ENCODE measurements around the gene HSPH1.

HSPH1 gene

DNA sequence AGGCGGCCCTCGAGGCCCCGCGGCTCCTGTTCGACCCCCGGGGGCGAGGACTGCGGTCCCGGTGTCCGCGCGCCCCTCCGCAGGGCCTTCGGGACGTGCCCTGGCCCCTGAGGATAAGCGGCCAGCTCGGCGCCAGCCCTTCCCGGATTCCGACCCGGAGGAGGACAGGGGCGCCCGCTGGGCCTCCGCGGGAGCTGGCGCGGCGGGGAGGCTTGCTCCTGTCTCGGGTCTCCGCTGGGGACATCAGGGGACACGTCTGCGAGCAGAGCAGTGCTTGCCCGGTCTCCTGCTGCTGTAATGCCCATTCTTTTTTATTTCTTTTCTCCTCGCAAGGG is 38.9 kb upstream of the HSPH1 start:
- H3K27me3 ChIP-seq = peaks cover 0 to 16% (median 10%) of the 10 kb centered on the region in 11 experiments; a peak in 14 of 22 replicates
- no peaks in the 10 kb centered on the region for H3K9me3 ChIP-seq (replicated peaks in 1 of 11)
- peaks cover 13 to 43% (median 17%) of the 10 kb centered on the region in 10 experiments for H3K4me1 ChIP-seq
- no peaks in the 10 kb centered on the region; a peak in 2 of 22 replicates for H4K20me1 ChIP-seq
- no peaks in the 10 kb centered on the region for H3K36me3 ChIP-seq
- H3K4me2 ChIP-seq = peak overlapping the region; percentile 72 to 95 (median 89)
- H3K27ac ChIP-seq = peak overlapping the region; percentile 87 to 95 (median 90)
- no peak for TF ChIP-seq Cebpa-rat (IDR thresholded peaks at IDR 0.05)
- H3K4me3 ChIP-seq = peak overlapping the region; percentile 76 to 90 (median 82)
- peak overlapping the region; percentile 88 to 95 (median 91) for H3K9ac ChIP-seq

DNA sequence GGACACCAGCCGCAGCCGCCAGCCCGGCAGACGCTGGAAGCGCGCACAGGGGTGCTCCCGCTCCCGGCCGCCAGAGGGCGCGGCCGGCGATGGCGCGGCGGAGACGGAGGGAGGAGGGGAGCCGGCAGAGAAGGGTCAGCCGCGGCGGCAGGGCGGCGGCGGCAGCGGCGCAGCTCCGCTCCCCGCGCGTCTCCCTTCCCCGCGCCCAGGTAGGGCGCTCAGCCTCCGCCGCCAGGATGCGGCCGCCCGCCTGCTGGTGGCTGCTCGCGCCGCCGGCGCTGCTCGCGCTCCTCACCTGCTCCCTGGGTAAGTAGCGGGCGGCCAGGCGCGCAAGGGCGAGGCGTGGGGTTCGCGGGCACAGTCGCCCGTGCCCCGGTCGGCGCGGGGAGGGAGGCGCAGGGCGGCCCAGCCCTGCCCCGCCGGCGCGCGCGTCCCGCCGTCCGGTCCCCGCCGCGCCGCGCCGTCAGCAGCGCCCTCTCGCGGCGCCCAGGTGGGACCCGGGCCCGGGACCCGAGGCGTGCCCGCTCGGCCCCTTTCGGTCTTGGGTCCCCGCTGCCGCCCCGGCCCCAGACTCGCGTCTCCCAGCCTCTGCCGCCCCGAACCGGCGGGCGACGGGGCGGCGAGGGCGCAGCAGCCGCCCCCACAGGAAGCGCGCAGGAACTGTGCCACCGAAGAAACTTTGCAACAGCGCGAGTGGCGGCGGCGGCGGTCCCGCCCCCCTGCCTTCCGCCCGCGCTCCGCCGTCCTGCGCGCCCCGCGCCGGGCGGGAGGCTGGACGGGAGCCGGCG is 38.3 kb upstream of the HSPH1 start, which contains the start of gene B3GLCT:
Gene B3GLCT (plus strand): TSS at position 127 of the 788 bp plus-strand sequence. CDS start 110 bp downstream, at position 237.
- peak within 1 kb of the TSS; percentile 80 to 95 (median 89) for H3K4me2 ChIP-seq
- peak within 1 kb of the TSS; percentile 88 to 95 (median 91) for H3K9ac ChIP-seq
- TF ChIP-seq Cebpa-rat (IDR thresholded peaks at IDR 0.05) = no peak
- H3K4me3 ChIP-seq = peak within 1 kb of the TSS; percentile 76 to 90 (median 82)
- H3K4me1 ChIP-seq = peaks cover 13 to 43% (median 17%) of the 10 kb centered on the region in 10 experiments
- H4K20me1 ChIP-seq = no peaks in the 10 kb centered on the region; a peak in 2 of 22 replicates
- peaks cover 0 to 16% (median 10%) of the 10 kb centered on the region in 11 experiments; a peak in 14 of 22 replicates for H3K27me3 ChIP-seq
- no peaks in the 10 kb centered on the region for H3K9me3 ChIP-seq (replicated peaks in 1 of 11)
- H3K27ac ChIP-seq = peak within 1 kb of the TSS; percentile 87 to 95 (median 90)
- H3K36me3 ChIP-seq = no peaks in the 10 kb centered on the region

DNA sequence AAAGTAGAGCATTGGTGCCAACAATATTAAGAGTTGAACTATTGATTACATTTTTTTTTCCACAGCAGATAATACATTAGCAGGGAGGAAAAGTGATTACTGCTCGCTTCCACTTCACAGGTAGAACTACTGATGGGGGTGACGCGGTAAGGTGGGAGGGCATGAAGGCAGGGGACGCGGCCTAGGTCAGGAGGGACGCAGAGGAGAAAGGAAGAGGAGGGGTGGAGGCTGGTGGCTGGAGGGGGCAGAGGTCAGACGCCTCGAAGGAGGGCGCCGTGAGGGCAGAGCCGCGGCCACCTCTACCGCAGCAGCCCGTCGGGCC is 37.8 kb upstream of the HSPH1 start:
- H3K9me3 ChIP-seq (replicated peaks in 1 of 11) = no peaks in the 10 kb centered on the region
- peak overlapping the region; percentile 87 to 95 (median 90); a peak in 19 of 22 replicates for H3K27ac ChIP-seq
- no peak for TF ChIP-seq Cebpa-rat (IDR thresholded peaks at IDR 0.05)
- peaks cover 0 to 16% (median 10%) of the 10 kb centered on the region in 11 experiments; a peak in 14 of 22 replicates for H3K27me3 ChIP-seq
- peak overlapping the region; percentile 80 to 95 (median 89) for H3K4me2 ChIP-seq
- peak overlapping the region; percentile 88 to 95 (median 91) for H3K9ac ChIP-seq
- peaks cover 13 to 37% (median 17%) of the 10 kb centered on the region in 10 experiments for H3K4me1 ChIP-seq
- no peaks in the 10 kb centered on the region; a peak in 2 of 22 replicates for H4K20me1 ChIP-seq
- H3K4me3 ChIP-seq = peak overlapping the region; percentile 76 to 90 (median 82)
- no peaks in the 10 kb centered on the region for H3K36me3 ChIP-seq

DNA sequence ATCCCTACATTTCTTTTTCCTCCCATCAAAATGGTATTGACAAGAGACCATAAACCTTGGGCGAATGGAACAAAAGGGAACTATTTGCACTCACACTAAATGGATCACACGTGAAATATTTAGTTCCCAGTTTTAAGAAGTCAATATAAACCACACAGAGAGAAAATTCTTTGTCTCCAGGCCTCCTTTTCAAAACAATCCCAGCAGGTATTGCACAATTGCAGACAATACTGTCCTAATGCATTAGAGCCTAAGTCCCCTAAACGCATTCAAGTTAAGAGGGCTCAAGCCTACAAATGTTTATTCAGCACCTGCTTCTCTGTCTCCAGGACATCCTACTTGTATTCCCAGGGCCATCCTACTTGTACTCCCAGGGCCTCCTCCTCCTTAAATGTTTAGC is 36.8 kb upstream of the HSPH1 start:
- no peaks in the 10 kb centered on the region for H3K9me3 ChIP-seq (replicated peaks in 1 of 11)
- no peak overlapping the region for H3K9ac ChIP-seq
- no peak overlapping the region for H3K4me3 ChIP-seq
- TF ChIP-seq Cebpa-rat (IDR thresholded peaks at IDR 0.05) = peak in 4 of 11 experiments; percentile 17 to 48 (median 20); a peak in 2 of 22 replicates
- H3K36me3 ChIP-seq = no peaks in the 10 kb centered on the region
- no peaks in the 10 kb centered on the region; a peak in 2 of 22 replicates for H4K20me1 ChIP-seq
- peaks cover 0 to 16% (median 10%) of the 10 kb centered on the region in 11 experiments; a peak in 14 of 22 replicates for H3K27me3 ChIP-seq
- no peak overlapping the region for H3K27ac ChIP-seq
- peak overlapping the region in 1 of 11 experiments; percentile 4; a peak in 1 of 22 replicates for H3K4me2 ChIP-seq
- H3K4me1 ChIP-seq = peaks cover 13 to 31% (median 17%) of the 10 kb centered on the region in 10 experiments

DNA sequence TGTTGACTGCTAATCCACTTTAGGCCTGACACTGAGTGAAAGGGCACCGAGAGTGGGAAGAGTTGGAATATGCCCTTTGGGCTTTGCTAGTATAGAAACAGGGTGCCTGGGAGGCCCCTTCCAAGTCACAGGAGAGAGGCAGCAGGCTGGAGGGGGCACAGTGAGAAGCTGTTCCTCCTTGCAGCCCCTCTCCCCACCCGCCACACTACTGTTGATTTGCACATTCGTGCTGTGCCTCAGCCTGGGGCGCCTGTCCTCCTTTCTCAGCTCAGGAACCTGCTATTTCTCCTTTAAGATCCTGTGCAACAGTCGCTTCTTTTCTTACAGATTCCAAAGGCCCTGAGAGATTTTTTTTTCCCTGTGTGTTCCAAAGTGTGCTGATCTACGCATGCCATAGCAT is 35.3 kb upstream of the HSPH1 start:
- no peaks in the 10 kb centered on the region for H3K9me3 ChIP-seq (replicated peaks in 1 of 11)

DNA sequence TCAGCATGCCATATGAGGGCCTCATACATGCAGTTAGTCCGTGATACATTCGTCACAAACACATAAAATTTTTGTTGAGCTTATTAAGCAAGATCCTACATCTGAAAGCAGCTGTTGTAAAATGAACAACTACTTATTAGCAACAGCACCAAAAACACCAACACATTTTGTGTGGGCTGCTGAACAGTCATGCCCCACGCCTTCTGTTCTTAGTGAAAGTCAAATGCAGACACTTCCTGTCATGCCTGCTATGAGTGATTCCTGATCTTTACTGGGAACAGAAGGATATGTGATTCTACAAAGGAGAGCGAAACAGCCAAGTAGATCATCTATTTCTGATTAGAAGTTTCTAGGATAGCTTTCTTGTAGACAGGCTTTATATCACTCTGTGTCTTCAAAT is 33.9 kb upstream of the HSPH1 start:
- no peak overlapping the region for H3K27ac ChIP-seq
- H3K4me3 ChIP-seq = no peak overlapping the region
- no peak for TF ChIP-seq Cebpa-rat (IDR thresholded peaks at IDR 0.05)
- H3K4me2 ChIP-seq = peak overlapping the region in 2 of 11 experiments; percentile 40 to 45; a peak in 4 of 22 replicates
- peaks cover 0 to 12% (median 0%) of the 10 kb centered on the region in 10 experiments; a peak in 5 of 20 replicates for H3K4me1 ChIP-seq
- H3K27me3 ChIP-seq = peaks cover 0 to 16% (median 10%) of the 10 kb centered on the region in 11 experiments; a peak in 14 of 22 replicates
- H3K9me3 ChIP-seq (replicated peaks in 1 of 11) = no peaks in the 10 kb centered on the region
- no peaks in the 10 kb centered on the region for H3K36me3 ChIP-seq
- no peak overlapping the region for H3K9ac ChIP-seq
- no peaks in the 10 kb centered on the region; a peak in 1 of 22 replicates for H4K20me1 ChIP-seq

More for the DNA sequence above, 35.3 kb upstream of the HSPH1 start:
- H3K4me1 ChIP-seq = peaks cover 12 to 23% (median 13%) of the 10 kb centered on the region in 10 experiments
- no peak overlapping the region for H3K9ac ChIP-seq
- no peak overlapping the region for H3K4me2 ChIP-seq
- H3K27ac ChIP-seq = no peak overlapping the region
- peaks cover 0 to 16% (median 10%) of the 10 kb centered on the region in 11 experiments; a peak in 14 of 22 replicates for H3K27me3 ChIP-seq
- H3K4me3 ChIP-seq = no peak overlapping the region
- no peaks in the 10 kb centered on the region for H3K36me3 ChIP-seq
- TF ChIP-seq Cebpa-rat (IDR thresholded peaks at IDR 0.05) = no peak
- H4K20me1 ChIP-seq = no peaks in the 10 kb centered on the region; a peak in 1 of 22 replicates

DNA sequence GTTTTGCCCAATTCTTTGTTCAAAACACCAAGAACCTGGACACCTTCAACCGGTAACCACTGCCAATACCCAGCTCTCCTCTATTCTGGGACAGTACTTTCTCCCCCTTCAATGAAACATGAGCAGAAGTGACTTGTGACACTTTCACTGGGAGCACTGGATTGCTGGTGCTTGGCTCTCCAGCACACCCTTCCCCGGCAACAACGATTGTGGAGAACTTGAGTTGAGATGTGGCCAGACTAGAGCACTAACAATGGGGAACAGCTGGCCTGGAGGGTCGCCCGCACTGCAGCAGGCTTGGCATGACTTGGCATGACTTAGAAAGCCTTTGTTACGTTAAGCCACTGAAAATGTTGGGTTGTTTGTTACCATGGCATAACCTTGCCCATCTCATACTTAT is 30.6 kb upstream of the HSPH1 start:
- Histone ChIP-seq H3K4me1 (peaks cover 0 to 9% (median 0%) of the 10 kb centered on the region in 10 experiments; a peak in 4 of 20 replicates), H3K4me2 (no peak overlapping the region), H3K4me3 (no peak overlapping the region), H3K36me3 (no peaks in the 10 kb centered on the region), H3K27me3 (no peaks in the 10 kb centered on the region), H4K20me1 (no peaks in the 10 kb centered on the region; a peak in 1 of 22 replicates), H3K9me3 (replicated peaks in 1 of 11) (peaks cover 0 to 7% (median 0%) of the 10 kb centered on the region in 11 experiments; a peak in 3 of 22 replicates), H3K27ac (no peak overlapping the region), H3K9ac (no peak overlapping the region)
- TF ChIP-seq Cebpa-rat (IDR thresholded peaks at IDR 0.05) = no peak

DNA sequence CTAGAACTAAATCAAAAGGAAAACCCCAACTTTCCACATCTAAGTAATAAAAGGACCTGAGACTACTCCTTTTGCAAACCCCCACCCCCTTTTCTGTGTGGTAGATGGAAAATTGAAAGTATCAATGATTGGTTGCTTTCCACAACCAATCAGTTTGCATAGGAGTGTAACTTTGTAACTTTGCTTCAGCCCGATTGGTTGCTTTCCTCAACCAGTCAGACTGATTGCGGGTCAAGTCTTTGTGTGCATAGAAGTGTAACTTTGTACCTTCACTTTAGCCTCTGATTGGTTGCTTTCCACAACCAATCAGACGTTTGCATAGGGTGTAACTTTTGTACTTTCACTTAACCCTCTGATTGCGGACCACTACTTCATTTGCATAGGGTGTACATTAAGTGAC is 30.0 kb upstream of the HSPH1 start:
- no peak for TF ChIP-seq Cebpa-rat (IDR thresholded peaks at IDR 0.05)
- H3K4me1 ChIP-seq = peaks cover 0 to 9% (median 0%) of the 10 kb centered on the region in 10 experiments; a peak in 4 of 20 replicates
- H3K27ac ChIP-seq = no peak overlapping the region

DNA sequence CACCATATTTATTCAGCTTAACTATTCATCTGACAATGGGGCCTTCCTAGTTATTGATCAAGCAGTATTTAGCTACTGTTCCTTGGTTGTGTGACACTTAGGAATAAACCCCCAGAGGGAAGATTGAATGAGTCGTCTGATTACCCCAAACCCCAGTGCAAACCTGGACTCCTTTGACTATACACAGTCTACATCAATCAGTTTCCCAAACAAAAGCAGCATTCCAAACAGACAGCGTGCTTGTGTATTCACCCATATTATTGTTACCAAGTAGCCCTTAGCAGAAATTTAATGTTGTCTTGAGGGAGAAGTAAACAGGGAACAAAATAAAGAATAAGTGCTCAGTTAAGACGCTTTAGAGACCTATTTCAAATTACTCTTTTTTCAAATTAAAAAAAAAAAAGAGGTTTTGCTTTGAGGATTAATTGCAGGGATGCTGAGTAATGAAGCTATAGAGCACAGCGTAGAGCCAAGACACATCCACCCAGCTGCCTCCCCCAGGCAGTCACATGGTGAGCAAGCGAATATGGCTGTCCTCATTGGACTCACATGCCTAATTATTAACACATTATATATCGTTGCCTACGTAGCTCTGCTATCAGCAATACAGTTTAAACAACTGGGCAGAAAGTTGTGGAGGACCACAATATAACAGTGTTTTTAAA is 23.4 kb upstream of the HSPH1 start:
- Histone ChIP-seq H3K4me1 (peaks cover 0 to 2% (median 0%) of the 10 kb centered on the region in 10 experiments; a peak in 5 of 20 replicates), H3K4me3 (no peak overlapping the region), H4K20me1 (no peaks in the 10 kb centered on the region), H3K9me3 (replicated peaks in 1 of 11) (peaks cover 0 to 7% (median 0%) of the 10 kb centered on the region in 11 experiments; a peak in 3 of 22 replicates), H3K9ac (no peak overlapping the region), H3K4me2 (no peak overlapping the region), H3K27ac (no peak overlapping the region), H3K36me3 (no peaks in the 10 kb centered on the region), H3K27me3 (no peaks in the 10 kb centered on the region)
- no peak for TF ChIP-seq Cebpa-rat (IDR thresholded peaks at IDR 0.05)

More for the DNA sequence above, 30.0 kb upstream of the HSPH1 start:
- H4K20me1 ChIP-seq = no peaks in the 10 kb centered on the region
- no peak overlapping the region for H3K4me3 ChIP-seq
- no peak overlapping the region for H3K9ac ChIP-seq
- no peaks in the 10 kb centered on the region for H3K27me3 ChIP-seq
- H3K9me3 ChIP-seq (replicated peaks in 1 of 11) = peaks cover 0 to 7% (median 0%) of the 10 kb centered on the region in 11 experiments; a peak in 3 of 22 replicates
- H3K36me3 ChIP-seq = no peaks in the 10 kb centered on the region
- no peak overlapping the region for H3K4me2 ChIP-seq

All from BLaER1 treated with 17β-estradiol and CSF1 and Interleukin-3, amounts not matched to agents 10 nM and 100 nM (cell line).